Common myeloid progenitor, CD34-positive (primary cell): ENCODE data around the gene ADIPOR2.

Experiments used
- CTCF ChIA-PET: fragments of 350-600 bp; sonication (Branson Sonifier 250); formaldehyde crosslinking; loops from one replicate; lab custom pipeline; 2021; ENCODE audit warnings: antibody characterized with exemption; lab: Charles Lee
- POLR2A ChIA-PET: fragments of 350-600 bp; sonication (Branson Sonifier 250); formaldehyde crosslinking; loops from one replicate; lab custom pipeline; 2021; ENCODE audit warnings: antibody characterized with exemption; lab: Charles Lee
- DNase-seq, 3 donors: peaks; one replicate each; pipeline versions ENCODE4 v3.0.0 to v3.0.0-alpha.2; 2013
- H3K27ac ChIP-seq, 2 experiments: 1 replicate in 1 of 2; 2 replicates in 1 of 2; pipeline ENCODE4 v1.7.0; 2013; ENCODE audit warnings: inconsistent platforms in 2 of 2, low read length in 2 of 2, mild to moderate bottlenecking in 2 of 2, low read depth in 1 of 2, moderate library complexity in 1 of 2; ENCODE audit not compliant: severe bottlenecking in 2 of 2, insufficient read depth in 1 of 2, poor library complexity in 1 of 2
- H3K27me3 ChIP-seq, 5 experiments: replicated peaks in 2 of 5; 1 replicate in 3 of 5; 2 replicates in 2 of 5; pipeline versions ENCODE4 v1.6.1 to v1.7.0; 2013; ENCODE audit warnings: low read length in 4 of 5, mild to moderate bottlenecking in 2 of 5, moderate library complexity in 2 of 5, inconsistent platforms in 1 of 5; ENCODE audit not compliant: insufficient read depth in 5 of 5, control insufficient read depth in 4 of 5
- H3K36me3 ChIP-seq, 4 experiments: 1 replicate in 2 of 4; 2 replicates in 2 of 4; pipeline versions ENCODE4 v1.6.1 to v1.7.0; 2013; ENCODE audit warnings: low read length in 3 of 4, control low read depth in 1 of 4, mild to moderate bottlenecking in 1 of 4; ENCODE audit not compliant: control insufficient read depth in 4 of 4, insufficient read depth in 4 of 4
- H3K4me1 ChIP-seq, 4 experiments: 1 replicate in 3 of 4; 2 replicates in 1 of 4; pipeline versions ENCODE4 v1.6.1 to v1.7.1; 2013; ENCODE audit warnings: low read length in 3 of 4, mild to moderate bottlenecking in 3 of 4, control low read depth in 1 of 4, inconsistent platforms in 1 of 4, moderate library complexity in 1 of 4; ENCODE audit not compliant: control insufficient read depth in 4 of 4, insufficient read depth in 4 of 4; ENCODE audit errors: control extremely low read depth in 1 of 4
- H3K4me3 ChIP-seq, 7 experiments: 1 replicate in 4 of 7; 2 replicates in 3 of 7; pipeline versions ENCODE4 v1.5.1 to v1.7.0; 2013; ENCODE audit warnings: mild to moderate bottlenecking in 7 of 7, low read length in 6 of 7, moderate library complexity in 6 of 7, inconsistent platforms in 2 of 7, low read depth in 2 of 7, control low read depth in 1 of 7; ENCODE audit not compliant: insufficient read depth in 4 of 7, control insufficient read depth in 1 of 7; ENCODE audit errors: extremely low read depth in 1 of 7
- H3K9me3 ChIP-seq, 5 experiments: 1 replicate in 4 of 5; 2 replicates in 1 of 5; pipeline versions ENCODE4 v1.6.1 to v1.7.1; 2013; ENCODE audit warnings: low read length in 4 of 5, mild to moderate bottlenecking in 2 of 5, inconsistent platforms in 1 of 5, low read depth in 1 of 5, moderate library complexity in 1 of 5; ENCODE audit not compliant: control insufficient read depth in 4 of 5, insufficient read depth in 2 of 5; ENCODE audit errors: control extremely low read depth in 1 of 5
- WGBS: methylation state at CpG from one replicate; pipeline ENCODE4 v1.1.5; 2013; ENCODE audit not compliant: insufficient coverage; 5-methylcytosine and 5-hydroxymethylcytosine counted together

The ADIPOR2 gene

DNA sequence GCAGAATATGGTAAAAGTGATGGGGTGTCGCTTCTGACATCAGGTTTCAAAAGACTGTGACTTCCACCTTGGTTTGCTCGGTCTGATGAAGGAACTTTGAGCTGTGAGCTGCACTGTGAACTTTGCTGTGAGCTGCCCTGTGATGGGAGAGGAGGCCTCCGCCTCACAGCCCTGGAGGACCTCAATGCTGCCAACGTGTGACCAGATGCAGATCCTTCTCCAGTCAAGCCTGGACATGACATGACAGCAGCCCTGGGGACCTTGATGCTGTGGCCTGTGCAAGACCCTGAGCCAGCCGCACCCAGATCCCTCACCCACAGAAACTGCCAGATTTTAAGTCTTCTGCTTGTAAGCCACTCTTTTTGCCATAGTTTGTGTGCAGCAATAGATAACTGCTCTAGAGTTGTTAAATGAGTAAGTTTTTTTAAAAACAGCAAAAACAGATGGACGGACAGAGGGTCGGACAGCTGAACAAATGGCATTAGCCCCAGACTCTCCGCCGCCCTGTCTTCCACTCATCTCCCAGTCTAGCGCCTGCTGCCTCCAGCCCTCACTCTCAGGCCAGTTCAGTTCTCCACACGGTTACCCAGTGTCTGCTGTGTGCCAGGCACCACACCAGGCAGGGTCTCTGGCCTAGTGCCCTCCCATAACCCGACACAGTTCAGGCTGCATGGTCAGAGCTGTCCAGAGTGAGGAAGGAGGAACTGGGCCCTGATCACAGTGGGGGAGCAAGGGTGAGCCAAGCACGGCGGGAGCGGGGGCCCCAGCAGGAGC is 116.4 kb downstream of the ADIPOR2 start:
- 93% methylated on average over 9 of the region's 15 CpGs for WGBS
- ChIA-PET POLR2A (no interaction called here), CTCF (interaction anchor here (1.7 kb wide), 1 partner anchor 9 kb away, joined by 8 read pairs; no protein-coding TSS in a partner anchor)
- no peak for DNase-seq
- H3K36me3 ChIP-seq: no peaks in the 10 kb centered on the region
- no peak overlapping the region for H3K4me3 ChIP-seq
- H3K4me1 ChIP-seq: peaks cover 0 to 25% (median 7%) of the 10 kb centered on the region in 4 experiments
- no peaks in the 10 kb centered on the region for H3K27me3 ChIP-seq
- H3K27ac ChIP-seq: no peak overlapping the region
- no peaks in the 10 kb centered on the region for H3K9me3 ChIP-seq

DNA sequence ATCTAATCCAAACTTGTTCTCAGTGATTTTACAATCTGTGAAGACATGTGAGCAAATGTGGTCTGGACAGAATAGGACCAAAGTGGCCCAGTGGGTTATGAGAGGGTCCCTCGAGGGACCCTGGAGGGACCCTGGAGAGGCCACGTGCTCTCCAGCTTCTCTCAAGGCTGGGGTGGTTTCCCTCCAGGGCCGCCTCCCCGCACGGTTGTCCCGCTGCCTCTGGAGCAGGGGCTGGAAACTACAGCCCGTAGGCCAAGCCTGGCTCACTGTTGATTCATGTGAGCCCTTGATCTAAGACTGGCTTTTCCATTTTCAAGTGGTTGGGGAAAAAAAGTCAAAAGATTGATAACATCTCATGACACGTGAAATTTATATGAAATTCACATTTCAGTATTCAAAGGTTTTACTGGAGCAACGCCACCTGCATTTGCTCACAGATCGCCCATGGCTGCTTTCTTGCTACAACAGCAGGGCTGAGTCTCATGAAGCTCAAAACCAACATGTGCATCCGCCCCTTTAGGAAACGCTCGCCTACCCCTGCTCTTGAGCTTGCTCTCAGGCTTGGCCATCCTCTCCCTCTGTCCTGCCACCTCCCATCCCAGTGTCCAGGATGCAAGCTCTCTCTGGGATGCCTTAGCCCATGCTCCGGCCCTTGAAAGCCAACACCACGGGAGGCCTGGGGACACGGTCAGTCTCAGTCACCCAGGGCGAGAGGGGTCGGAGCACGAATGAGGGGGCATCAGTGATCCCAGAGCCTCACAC is 117.3 kb downstream of the ADIPOR2 start:
- Histone ChIP-seq H3K27me3 (no peaks in the 10 kb centered on the region), H3K4me1 (peaks cover 0 to 33% (median 9%) of the 10 kb centered on the region in 4 experiments), H3K27ac (no peak overlapping the region), H3K36me3 (no peaks in the 10 kb centered on the region), H3K9me3 (no peaks in the 10 kb centered on the region), H3K4me3 (no peak overlapping the region)
- 97% methylated on average over 15 of the region's 19 CpGs for WGBS
- ChIA-PET CTCF (interaction anchor here (1.7 kb wide), 1 partner anchor 10 kb away, joined by 8 read pairs; no protein-coding TSS in a partner anchor), POLR2A (no interaction called here)
- no peak for DNase-seq

DNA sequence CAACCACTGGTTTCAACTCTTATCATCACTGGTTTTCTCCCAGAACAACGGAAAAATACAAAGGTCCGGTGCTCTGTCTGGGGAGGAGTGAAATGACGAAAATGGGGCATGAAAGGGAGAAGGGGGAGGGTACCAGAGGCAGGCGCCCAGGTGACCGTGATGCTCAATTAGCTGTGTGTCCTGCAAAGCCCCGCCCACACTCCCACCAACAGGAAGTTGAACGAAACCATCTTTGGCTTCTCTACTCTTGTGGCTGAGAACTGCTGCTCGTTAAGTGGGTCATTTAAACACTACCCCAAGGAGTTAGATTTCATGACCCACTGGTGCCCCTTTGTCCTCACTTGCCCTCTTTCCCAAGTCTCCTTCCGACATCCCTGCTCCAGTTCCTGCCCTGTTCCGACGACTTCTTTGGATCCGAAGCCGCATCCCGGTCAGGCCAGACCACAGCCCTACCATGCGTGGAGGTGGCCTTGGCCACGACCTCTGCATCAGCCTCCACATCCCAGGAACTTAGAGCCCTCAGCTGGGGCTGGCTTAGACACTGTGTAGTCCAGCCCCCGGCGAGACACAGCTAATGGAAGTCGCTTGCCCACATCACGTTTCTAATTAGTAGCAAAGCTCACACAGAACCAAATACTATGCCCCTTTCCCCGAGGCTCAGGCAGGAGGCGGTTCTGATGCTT is 118.1 kb downstream of the ADIPOR2 start:
- Histone ChIP-seq H3K4me1 (peaks cover 0 to 39% (median 9%) of the 10 kb centered on the region in 4 experiments), H3K4me3 (no peak overlapping the region), H3K27me3 (no peaks in the 10 kb centered on the region), H3K27ac (no peak overlapping the region), H3K9me3 (no peaks in the 10 kb centered on the region), H3K36me3 (no peaks in the 10 kb centered on the region)
- 96% methylated on average over 13 of the region's 22 CpGs for whole genome bisulfite sequencing
- no peak for DNase-seq
- ChIA-PET CTCF (interaction anchor here (1.7 kb wide), 1 partner anchor 10 kb away, joined by 8 read pairs; no protein-coding TSS in a partner anchor), POLR2A (no interaction called here)

DNA sequence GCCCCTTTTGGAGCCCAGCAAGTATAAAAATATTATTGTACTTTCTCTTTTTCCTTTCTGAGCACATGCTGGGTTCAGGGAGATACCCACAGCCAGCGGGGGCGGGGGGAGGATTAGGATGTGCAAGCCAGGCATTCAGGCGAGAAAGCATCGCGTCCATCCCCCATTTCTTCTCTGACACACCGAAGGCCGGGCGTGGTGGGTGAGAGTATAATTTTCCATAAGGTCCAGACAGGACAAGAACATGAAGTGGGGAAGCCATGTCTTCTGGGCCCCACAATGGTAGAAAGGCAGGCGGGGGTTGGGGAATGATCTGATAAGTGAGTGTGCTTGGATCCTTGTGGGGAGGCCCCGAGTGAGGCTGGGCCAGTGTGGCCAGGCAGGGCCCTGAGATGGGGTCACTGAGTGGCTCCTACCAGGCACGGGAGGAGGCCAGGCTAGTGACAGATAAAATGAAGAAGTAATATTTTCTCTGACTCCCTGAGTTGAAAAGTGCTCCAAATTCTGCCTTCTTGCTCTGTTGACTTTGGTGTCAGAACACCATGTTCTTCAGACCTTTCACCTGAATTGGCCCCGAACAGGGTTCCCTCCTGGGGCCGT is 118.8 kb downstream of the ADIPOR2 start:
- ChIA-PET POLR2A (no interaction called here), CTCF (no interaction called here)
- Histone ChIP-seq H3K27ac (no peak overlapping the region), H3K4me1 (peaks cover 0 to 45% (median 9%) of the 10 kb centered on the region in 4 experiments), H3K36me3 (no peaks in the 10 kb centered on the region), H3K4me3 (no peak overlapping the region), H3K9me3 (no peaks in the 10 kb centered on the region), H3K27me3 (peaks cover 0 to 3% (median 0%) of the 10 kb centered on the region in 5 experiments)
- DNase-seq: no peak
- 97% methylated on average over 10 of the region's 13 CpGs for WGBS

DNA sequence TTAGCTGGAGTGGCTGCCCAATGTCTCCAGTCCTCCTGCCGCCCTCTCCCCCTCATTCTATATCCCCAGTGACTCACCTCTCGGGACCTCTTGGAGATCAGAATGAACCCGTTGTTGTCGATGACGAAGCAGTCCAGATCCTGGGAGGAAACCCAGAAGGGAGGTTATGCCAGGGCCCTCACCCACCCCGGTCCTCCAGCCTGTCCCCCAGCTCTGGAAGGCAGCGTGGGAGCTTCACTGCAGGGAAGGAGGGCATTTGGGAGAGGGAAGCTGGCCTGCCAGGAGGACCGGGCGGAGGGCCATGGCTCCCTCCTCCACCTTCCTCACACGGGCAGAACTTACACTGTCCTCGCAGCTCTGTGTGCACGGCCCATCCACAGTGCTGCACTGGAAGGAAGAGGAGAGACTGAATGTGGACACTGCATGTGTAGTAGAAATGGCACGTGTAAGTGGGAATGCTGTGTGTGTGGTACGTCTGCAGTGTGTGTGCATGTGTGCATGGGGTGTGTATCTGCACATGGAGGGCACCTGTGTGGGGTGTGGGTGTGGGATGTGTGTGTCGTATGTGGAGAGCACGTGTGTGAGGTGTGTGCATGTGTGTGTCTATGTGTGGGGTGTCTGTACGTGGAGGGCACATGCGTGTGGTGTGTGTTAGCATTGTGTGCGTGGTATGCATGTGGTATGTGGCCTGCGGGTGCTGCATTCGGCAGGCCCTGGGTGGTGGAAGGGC is 119.5 kb downstream of the ADIPOR2 start:
- no peaks in the 10 kb centered on the region for H3K9me3 ChIP-seq
- WGBS: 91% methylated on average over 13 of the region's 21 CpGs
- H3K4me3 ChIP-seq: no peak overlapping the region
- no peak for DNase-seq
- POLR2A ChIA-PET: no interaction called here
- peaks cover 0 to 3% (median 0%) of the 10 kb centered on the region in 5 experiments for H3K27me3 ChIP-seq
- CTCF ChIA-PET: no interaction called here
- no peaks in the 10 kb centered on the region for H3K36me3 ChIP-seq
- H3K27ac ChIP-seq: no peak overlapping the region
- H3K4me1 ChIP-seq: peaks cover 0 to 43% (median 9%) of the 10 kb centered on the region in 4 experiments

DNA sequence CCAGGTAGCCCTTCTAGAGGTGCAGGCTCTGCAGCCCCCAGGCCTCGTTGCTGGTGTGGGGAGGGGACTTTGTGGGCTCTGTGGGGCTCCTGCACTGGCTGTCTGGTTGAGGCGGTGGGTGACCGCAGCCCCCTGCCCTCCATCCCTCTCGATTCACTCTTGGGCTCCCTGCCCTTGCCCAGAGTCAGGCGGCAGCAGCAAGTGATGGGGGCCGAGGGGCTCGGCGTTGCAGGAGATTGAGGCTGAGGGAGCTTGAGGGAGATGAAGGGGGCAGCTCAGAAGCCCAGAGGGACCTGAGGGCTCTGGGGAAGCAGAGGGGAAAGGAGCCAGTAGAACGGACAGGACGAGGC is 120.0 kb downstream of the ADIPOR2 start:
- H3K27me3 ChIP-seq: peaks cover 0 to 3% (median 0%) of the 10 kb centered on the region in 5 experiments
- ChIA-PET CTCF (no interaction called here), POLR2A (no interaction called here)
- H3K27ac ChIP-seq: no peak overlapping the region
- H3K4me3 ChIP-seq: no peak overlapping the region
- H3K4me1 ChIP-seq: peaks cover 0 to 43% (median 9%) of the 10 kb centered on the region in 4 experiments
- DNase-seq: no peak
- WGBS: 100% methylated on average over 6 of the region's 10 CpGs
- no peaks in the 10 kb centered on the region for H3K36me3 ChIP-seq
- no peaks in the 10 kb centered on the region for H3K9me3 ChIP-seq
